H9 (cell line): ENCODE data around the gene EEF1A2. TPM values are rescaled to one million over a fixed set of nuclear protein-coding genes. Genes with fewer than 3 reads are reported as not detected.

Source experiments
- DNase-seq: peaks from one replicate; pipeline ENCODE4 v3.0.0-alpha.2; 2017
- H2AFZ ChIP-seq: one replicate; pipeline ENCODE4 v1.6.1; 2013; ENCODE audit warnings: mild to moderate bottlenecking, low read length, control low read depth, moderate library complexity
- H2AK5ac ChIP-seq: 2 replicates; pipeline ENCODE4 v1.6.1; 2013; ENCODE audit warnings: low read length, control low read depth, mixed read lengths; ENCODE audit not compliant: insufficient read length
- H2BK120ac ChIP-seq: one replicate; pipeline ENCODE4 v1.6.1; 2013; ENCODE audit warnings: low read depth, mild to moderate bottlenecking, low read length, control low read depth, inconsistent platforms; ENCODE audit not compliant: poor library complexity, severe bottlenecking
- H2BK12ac ChIP-seq: 2 replicates; pipeline ENCODE4 v1.6.1; 2013; ENCODE audit warnings: low read length, control low read depth, mixed read lengths, low read depth; ENCODE audit not compliant: insufficient read length
- H2BK15ac ChIP-seq: 2 replicates; pipeline ENCODE4 v1.6.1; 2013; ENCODE audit warnings: low read depth, low read length, control low read depth
- H2BK20ac ChIP-seq: one replicate; pipeline ENCODE4 v1.6.1; 2013; ENCODE audit warnings: low read depth, mild to moderate bottlenecking, low read length, control low read depth, inconsistent platforms; ENCODE audit not compliant: poor library complexity, severe bottlenecking
- H2BK5ac ChIP-seq: 2 replicates; pipeline ENCODE4 v1.6.1; 2013; ENCODE audit warnings: low read length, control low read depth, mixed read lengths; ENCODE audit not compliant: insufficient read length
- H3K14ac ChIP-seq: 2 replicates; pipeline ENCODE4 v1.6.1; 2013; ENCODE audit warnings: low read length, control low read depth; ENCODE audit not compliant: insufficient read depth
- H3K18ac ChIP-seq: 2 replicates; pipeline ENCODE4 v1.6.1; 2013; ENCODE audit warnings: low read depth, mild to moderate bottlenecking, mixed read lengths, low read length, control low read depth; ENCODE audit not compliant: insufficient read length
- H3K23ac ChIP-seq: 2 replicates; pipeline ENCODE4 v1.6.1; 2013; ENCODE audit warnings: low read length, control low read depth, mixed read lengths, low read depth; ENCODE audit not compliant: insufficient read length
- H3K23me2 ChIP-seq: 2 replicates; pipeline ENCODE4 v1.6.1; 2013; ENCODE audit warnings: low read depth, mild to moderate bottlenecking, mixed read lengths, low read length, control low read depth; ENCODE audit not compliant: insufficient read length, poor library complexity, severe bottlenecking
- H3K27ac ChIP-seq: 2 replicates; pipeline ENCODE4 v1.5.1; 2013; ENCODE audit warnings: low read length, control low read depth, mixed read lengths, low read depth; ENCODE audit not compliant: insufficient read length
- H3K27me3 ChIP-seq: 2 replicates; pipeline ENCODE4 v1.6.1; 2013; ENCODE audit warnings: low read length, control low read depth, inconsistent platforms; ENCODE audit not compliant: insufficient read depth
- H3K4ac ChIP-seq: 2 replicates; pipeline ENCODE4 v1.6.1; 2013; ENCODE audit warnings: low read depth, mild to moderate bottlenecking, control low read depth, inconsistent platforms, low read length, moderate library complexity
- H3K4me1 ChIP-seq: 2 replicates; pipeline ENCODE4 v1.6.1; 2013; ENCODE audit warnings: low read length, control low read depth, inconsistent platforms; ENCODE audit not compliant: insufficient read depth
- H3K4me2 ChIP-seq: 2 replicates; pipeline ENCODE4 v1.6.1; 2013; ENCODE audit warnings: low read length, control low read depth, mixed read lengths; ENCODE audit not compliant: insufficient read length, insufficient read depth
- H3K56ac ChIP-seq: 2 replicates; pipeline ENCODE4 v1.6.1; 2013; ENCODE audit warnings: low read depth, mild to moderate bottlenecking, mixed read lengths, low read length, control low read depth; ENCODE audit not compliant: insufficient read length
- H3K79me1 ChIP-seq: 2 replicates; pipeline ENCODE4 v1.6.1; 2013; ENCODE audit warnings: low read depth, mild to moderate bottlenecking, moderate library complexity, low read length, control low read depth, inconsistent platforms; ENCODE audit not compliant: insufficient read depth, poor library complexity, severe bottlenecking
- H3K79me2 ChIP-seq: 2 replicates; pipeline ENCODE4 v1.6.1; 2013; ENCODE audit warnings: low read length, control low read depth, inconsistent platforms; ENCODE audit not compliant: insufficient read depth
- H3K9ac ChIP-seq: 2 replicates; pipeline ENCODE4 v1.6.1; 2013; ENCODE audit warnings: low read length, control low read depth, mixed read lengths; ENCODE audit not compliant: insufficient read length; ENCODE audit errors: extremely low read depth
- H3K9me3 ChIP-seq: one replicate; pipeline ENCODE4 v1.6.1; 2013; ENCODE audit warnings: low read depth, low read length, inconsistent platforms; ENCODE audit not compliant: control insufficient read depth
- H3T11ph ChIP-seq: one replicate; pipeline ENCODE4 v1.6.1; 2013; ENCODE audit warnings: mild to moderate bottlenecking, low read length, control low read depth, inconsistent platforms
- H4K20me1 ChIP-seq: one replicate; pipeline ENCODE4 v1.6.1; 2013; ENCODE audit not compliant: control insufficient read depth, insufficient read length, insufficient read depth
- H4K5ac ChIP-seq: 2 replicates; pipeline ENCODE4 v1.6.1; 2013; ENCODE audit warnings: low read depth, mild to moderate bottlenecking, mixed read lengths, low read length, control low read depth; ENCODE audit not compliant: insufficient read length
- H4K8ac ChIP-seq: replicated peaks from 2 replicates; pipeline ENCODE4 v1.6.1; 2013; ENCODE audit warnings: low read length, control low read depth, mixed read lengths, low read depth; ENCODE audit not compliant: insufficient read length
- H4K91ac ChIP-seq: 2 replicates; pipeline ENCODE4 v1.6.1; 2013; ENCODE audit warnings: low read depth, mild to moderate bottlenecking, moderate library complexity, mixed read lengths, low read length, control low read depth; ENCODE audit not compliant: insufficient read length
- H3K27ac Mint-ChIP-seq, 3 experiments: 2 replicates in 2 of 3; 3 replicates in 1 of 3; pipeline ENCODE4 v1.8.0; 2020 to 2021; ENCODE audit warnings: mixed read lengths in 3 of 3, mild to moderate bottlenecking in 1 of 3, moderate library complexity in 1 of 3
- H3K27me3 Mint-ChIP-seq: 2 replicates; pipeline ENCODE4 v1.8.0; 2021; ENCODE audit warnings: low read depth, mild to moderate bottlenecking, moderate library complexity, mixed read lengths
- H3K36me3 Mint-ChIP-seq, 3 experiments: 2 replicates in 2 of 3; 3 replicates in 1 of 3; pipeline ENCODE4 v1.8.0; 2020 to 2021; ENCODE audit warnings: low read depth in 3 of 3, mixed read lengths in 3 of 3; ENCODE audit not compliant: insufficient read depth in 1 of 3
- H3K4me1 Mint-ChIP-seq, 2 experiments: 2 replicates each; pipeline ENCODE4 v1.8.0; 2020; ENCODE audit warnings: mixed read lengths in 2 of 2
- H3K4me3 Mint-ChIP-seq, 2 experiments: 2 replicates in 1 of 2; 3 replicates in 1 of 2; pipeline ENCODE4 v1.8.0; 2020 to 2021; ENCODE audit warnings: mild to moderate bottlenecking in 2 of 2, mixed read lengths in 2 of 2, moderate library complexity in 1 of 2
- H3K9me3 Mint-ChIP-seq, 2 experiments: 2 replicates in 1 of 2; 3 replicates in 1 of 2; pipeline ENCODE4 v1.8.0; 2020; ENCODE audit warnings: mild to moderate bottlenecking in 2 of 2, mixed read lengths in 2 of 2, moderate library complexity in 1 of 2
- WGBS: extraction: QIAGEN DNeasy Blood & Tissue Kit; methylation state at CpG from one replicate; pipeline ENCODE4 v1.1.7; 2013; ENCODE audit warnings: missing lambda C conversion rate, low lambda C conversion rate, mixed read lengths; ENCODE audit not compliant: insufficient read length; ENCODE audit errors: extremely low coverage; 5-methylcytosine and 5-hydroxymethylcytosine counted together
- total RNA-seq: library from RNA; stranded (reverse); gene quantifications from 2 replicates; pipeline ENCODE4 v1.2.1, GENCODE V29; 2021
- TF ChIP-seq, protein P1 (sequence below): fragments of 200-600 bp; sonication (generic); conservative IDR thresholded peaks from 3 replicates; pipeline ENCODE4 v1.8.0; 2021; ENCODE audit warnings: antibody characterized with exemption, mild to moderate bottlenecking

Gene EEF1A2
- total RNA-seq, 1 experiment from 2014 or later: 27.4 TPM

DNA sequence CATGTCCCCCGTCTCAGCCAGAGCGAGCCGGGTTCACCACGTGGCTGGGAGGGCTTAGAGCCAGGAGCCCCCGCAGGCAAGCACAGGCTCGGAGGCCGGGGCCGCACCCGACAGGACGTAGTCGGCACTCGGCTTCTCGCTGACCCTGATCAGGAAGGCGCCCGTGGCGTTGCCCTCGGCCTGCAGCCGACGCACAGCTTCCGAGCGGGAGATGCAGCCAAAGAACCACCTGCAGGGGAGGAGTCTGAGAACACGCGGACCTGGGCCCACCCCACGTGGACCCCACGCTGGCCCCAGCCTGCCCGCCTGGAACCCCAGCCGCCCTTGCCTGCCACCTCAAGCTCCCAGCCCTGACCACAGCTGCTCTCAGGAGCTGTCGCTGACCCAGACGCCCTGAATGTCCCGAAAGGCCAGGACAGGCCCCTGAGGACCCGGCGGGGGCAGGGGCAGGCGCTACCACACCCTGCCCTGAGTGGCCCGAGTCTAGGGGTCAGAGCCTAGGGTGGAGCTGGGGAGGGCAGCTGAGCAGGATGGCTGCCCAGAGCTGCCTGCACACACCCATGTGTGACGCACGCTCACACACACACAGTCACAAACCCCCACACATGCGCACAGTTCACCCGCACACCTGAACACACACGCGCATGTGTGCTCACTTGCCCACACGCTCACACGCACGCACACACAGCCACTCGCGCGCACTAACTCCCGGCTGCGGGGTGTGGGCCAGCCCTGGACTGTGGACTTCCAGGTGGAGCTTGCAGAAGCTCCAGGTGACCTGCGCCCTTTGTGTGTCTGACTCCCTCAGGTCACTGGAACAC, 36.2 kb upstream of the EEF1A2 start:
- Histone ChIP-seq H3K56ac (no peak overlapping the region), H2BK120ac (no peak overlapping the region), H3K4me1 (no peaks in the 10 kb centered on the region), H3K23me2 (no peaks in the 10 kb centered on the region), H3T11ph (no peak overlapping the region), H3K79me2 (no peaks in the 10 kb centered on the region), H3K18ac (no peak overlapping the region), H4K91ac (no peak overlapping the region), H3K4me2 (no peak overlapping the region), H2AFZ (no peak overlapping the region), H4K20me1 (peaks cover 5% of the 10 kb centered on the region), H3K27me3 (no peaks in the 10 kb centered on the region), H2BK15ac (no peak overlapping the region), H3K79me1 (no peaks in the 10 kb centered on the region), H2BK12ac (no peak overlapping the region), H3K23ac (no peak overlapping the region), H4K8ac (no peak overlapping the region), H3K9ac (no peak overlapping the region), H3K27ac (no peak overlapping the region), H2AK5ac (no peak overlapping the region), H3K14ac (no peak overlapping the region), H2BK20ac (no peak overlapping the region), H4K5ac (no peak overlapping the region), H3K4ac (no peak overlapping the region), H2BK5ac (no peak overlapping the region), H3K9me3 (no peaks in the 10 kb centered on the region)
- no peaks in the 10 kb centered on the region for H3K36me3 Mint-ChIP-seq
- peaks cover 3 to 8% of the 10 kb centered on the region in 2 experiments; a peak in 3 of 4 replicates for H3K4me1 Mint-ChIP-seq
- no CpG with 5 or more reads among the region's 49 CpGs for WGBS
- no peaks in the 10 kb centered on the region for H3K9me3 Mint-ChIP-seq
- DNase-seq: no peak
- no peaks in the 10 kb centered on the region for H3K27me3 Mint-ChIP-seq
- peak overlapping the region in 1 of 3 experiments; percentile 77; a peak in 1 of 7 replicates for H3K27ac Mint-ChIP-seq
- TF ChIP-seq, protein P1, sequence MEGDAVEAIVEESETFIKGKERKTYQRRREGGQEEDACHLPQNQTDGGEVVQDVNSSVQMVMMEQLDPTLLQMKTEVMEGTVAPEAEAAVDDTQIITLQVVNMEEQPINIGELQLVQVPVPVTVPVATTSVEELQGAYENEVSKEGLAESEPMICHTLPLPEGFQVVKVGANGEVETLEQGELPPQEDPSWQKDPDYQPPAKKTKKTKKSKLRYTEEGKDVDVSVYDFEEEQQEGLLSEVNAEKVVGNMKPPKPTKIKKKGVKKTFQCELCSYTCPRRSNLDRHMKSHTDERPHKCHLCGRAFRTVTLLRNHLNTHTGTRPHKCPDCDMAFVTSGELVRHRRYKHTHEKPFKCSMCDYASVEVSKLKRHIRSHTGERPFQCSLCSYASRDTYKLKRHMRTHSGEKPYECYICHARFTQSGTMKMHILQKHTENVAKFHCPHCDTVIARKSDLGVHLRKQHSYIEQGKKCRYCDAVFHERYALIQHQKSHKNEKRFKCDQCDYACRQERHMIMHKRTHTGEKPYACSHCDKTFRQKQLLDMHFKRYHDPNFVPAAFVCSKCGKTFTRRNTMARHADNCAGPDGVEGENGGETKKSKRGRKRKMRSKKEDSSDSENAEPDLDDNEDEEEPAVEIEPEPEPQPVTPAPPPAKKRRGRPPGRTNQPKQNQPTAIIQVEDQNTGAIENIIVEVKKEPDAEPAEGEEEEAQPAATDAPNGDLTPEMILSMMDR: no peak
- no peak overlapping the region for H3K4me3 Mint-ChIP-seq
